GM18909 (cell line): ENCODE measurements around the gene SEPTIN7.

Experiments
- ATAC-seq: cut with Tn5 transposase; IDR thresholded peaks from one replicate; pipeline ENCODE4 v1.9.1; 2021; ENCODE audit warnings: mild to moderate bottlenecking; ENCODE audit not compliant: unreplicated experiment, poor library complexity

Gene SEPTIN7

GRCh38 chr7:35785250-35785649 lies 15.6 kb upstream of the SEPTIN7 start:
- ATAC-seq, result no peak

- no peak for ATAC-seq
Measured at GRCh38 chr7:35787925-35788324, 12.9 kb upstream of the SEPTIN7 start.

- ATAC-seq, result no peak
Measured at GRCh38 chr7:35792472-35792871, 8.4 kb upstream of the SEPTIN7 start.

GRCh38 chr7:35792873-35793489 lies 7.9 kb upstream of the SEPTIN7 start:
- no peak for ATAC-seq

- ATAC-seq, result no peak
Measured at GRCh38 chr7:35797311-35797710, 3.5 kb upstream of the SEPTIN7 start.

GRCh38 chr7:35799846-35800717 lies 775 bp upstream of the SEPTIN7 start:
- ATAC-seq, result peak; percentile 61

GRCh38 chr7:35801392-35802101 lies 690 bp downstream of the SEPTIN7 start:
- peak; percentile 35 for ATAC-seq

GRCh38 chr7:35802102-35802466 lies 1.2 kb downstream of the SEPTIN7 start:
- ATAC-seq, result no peak

GRCh38 chr7:35802649-35803048 lies 1.8 kb downstream of the SEPTIN7 start:
- no peak for ATAC-seq

GRCh38 chr7:35804231-35804970 lies 3.5 kb downstream of the SEPTIN7 start:
- no peak for ATAC-seq

GRCh38 chr7:35805876-35806275 lies 5.0 kb downstream of the SEPTIN7 start:
- ATAC-seq, result no peak

- ATAC-seq, result no peak
Measured at GRCh38 chr7:35816514-35816913, 15.7 kb downstream of the SEPTIN7 start.

- ATAC-seq, result no peak
Measured at GRCh38 chr7:35817181-35817580, 16.3 kb downstream of the SEPTIN7 start.

- no peak for ATAC-seq
Measured at GRCh38 chr7:35817930-35818329, 17.1 kb downstream of the SEPTIN7 start.

- ATAC-seq, result no peak
Measured at GRCh38 chr7:35818513-35818912, 17.7 kb downstream of the SEPTIN7 start.

- ATAC-seq, result no peak
Measured at GRCh38 chr7:35819310-35819709, 18.5 kb downstream of the SEPTIN7 start.

GRCh38 chr7:35819954-35820703 lies 19.3 kb downstream of the SEPTIN7 start:
- no peak for ATAC-seq

- ATAC-seq, result no peak
Measured at GRCh38 chr7:35820858-35821257, 20.0 kb downstream of the SEPTIN7 start.

GRCh38 chr7:35823440-35823839 lies 22.6 kb downstream of the SEPTIN7 start:
- ATAC-seq, result no peak

- ATAC-seq, result no peak
Measured at GRCh38 chr7:35825974-35826373, 25.1 kb downstream of the SEPTIN7 start.
